Loucy (cell line): ENCODE data around the gene ALAS1.

Experiments
- H2AFZ ChIP-seq: fragments of 200-600 bp; sonication (generic); 2 replicates; pipeline ENCODE4 v1.6.0; 2016; ENCODE audit warnings: antibody characterized with exemption, mild to moderate bottlenecking, low read length, moderate library complexity
- H3F3A ChIP-seq: fragments of 200-600 bp; 2 replicates; pipeline ENCODE4 v1.6.0; 2016; ENCODE audit warnings: antibody characterized with exemption, low read depth, mild to moderate bottlenecking
- H3K27me3 ChIP-seq: fragments of 200-600 bp; sonication (generic); 2 replicates; pipeline ENCODE4 v1.6.1; 2014; ENCODE audit warnings: low read length, mild to moderate bottlenecking; ENCODE audit not compliant: insufficient read depth, poor library complexity, severe bottlenecking
- H3K36me3 ChIP-seq: fragments of 200-600 bp; sonication (generic); 2 replicates; pipeline ENCODE4 v1.6.1; 2016; ENCODE audit warnings: low read length; ENCODE audit not compliant: insufficient read depth
- H3K4me1 ChIP-seq: fragments of 200-600 bp; sonication (generic); 2 replicates; pipeline ENCODE4 v1.5.1; 2014; ENCODE audit warnings: low read length, mild to moderate bottlenecking; ENCODE audit not compliant: insufficient read depth, poor library complexity, severe bottlenecking
- H3K4me2 ChIP-seq: fragments of 200-600 bp; sonication (generic); 2 replicates; pipeline ENCODE4 v1.6.0; 2014; ENCODE audit warnings: antibody characterized with exemption, low read length, low read depth, mild to moderate bottlenecking; ENCODE audit not compliant: poor library complexity, severe bottlenecking
- H3K4me3 ChIP-seq: fragments of 200-600 bp; sonication (generic); 2 replicates; pipeline ENCODE4 v1.5.1; 2014; ENCODE audit warnings: low read length, mild to moderate bottlenecking, mixed read lengths; ENCODE audit not compliant: poor library complexity, severe bottlenecking
- H3K79me2 ChIP-seq: fragments of 200-600 bp; sonication (generic); 2 replicates; pipeline ENCODE4 v1.6.1; 2014; ENCODE audit warnings: low read length; ENCODE audit not compliant: insufficient read depth
- H3K9ac ChIP-seq: fragments of 200-600 bp; sonication (generic); 2 replicates; pipeline ENCODE4 v1.6.0; 2014; ENCODE audit warnings: mild to moderate bottlenecking, low read depth, low read length, moderate library complexity; ENCODE audit not compliant: poor library complexity, severe bottlenecking
- H3K9me2 ChIP-seq: fragments of 200-600 bp; sonication (generic); replicated peaks from 2 replicates; pipeline ENCODE4 v1.6.1; 2016; ENCODE audit warnings: low read depth, low read length, mixed read lengths
- H3K9me3 ChIP-seq: fragments of 200-600 bp; sonication (generic); 2 replicates; pipeline ENCODE4 v1.6.1; 2014; ENCODE audit warnings: mild to moderate bottlenecking, antibody characterized with exemption, low read length, low read depth; ENCODE audit not compliant: insufficient read depth
- H4K20me1 ChIP-seq: fragments of 200-600 bp; sonication (generic); 2 replicates; pipeline ENCODE4 v1.6.0; 2014; ENCODE audit warnings: antibody characterized with exemption, low read length, mild to moderate bottlenecking; ENCODE audit not compliant: insufficient read depth, poor library complexity, severe bottlenecking
- CTCF ChIP-seq: fragments of 200-600 bp; sonication (generic); conservative IDR thresholded peaks from 2 replicates; pipeline ENCODE4 v1.5.1; 2014; ENCODE audit warnings: mild to moderate bottlenecking, antibody characterized with exemption, low read length
- EZH2phosphoT487 ChIP-seq: fragments of 200-600 bp; IDR thresholded peaks from 2 replicates; pipeline ENCODE4 v1.6.1; 2018; ENCODE audit warnings: antibody characterized with exemption, mild to moderate bottlenecking, moderate library complexity, borderline replicate concordance

Gene ALAS1

DNA sequence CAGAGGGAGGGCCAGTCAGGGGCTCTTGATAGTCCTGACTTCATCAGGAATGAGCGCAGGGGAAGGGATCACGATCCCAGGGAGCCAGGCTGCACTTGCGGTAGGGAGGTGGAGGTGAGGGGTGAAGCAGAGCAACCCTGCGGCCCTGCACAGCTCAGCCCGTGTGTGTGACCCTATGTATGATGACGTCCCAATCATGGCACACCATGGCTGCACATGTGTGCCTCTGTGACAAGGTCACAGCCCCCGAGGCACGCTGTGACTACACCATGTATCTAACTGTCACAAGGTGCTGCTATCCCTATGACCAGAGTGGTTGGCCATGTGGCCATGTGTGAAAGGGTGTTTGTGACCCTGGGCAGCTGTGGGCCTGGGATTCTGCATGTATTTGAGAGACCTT is 13.3 kb upstream of the ALAS1 start:
- H4K20me1 ChIP-seq = no peaks in the 10 kb centered on the region
- H3K79me2 ChIP-seq = no peaks in the 10 kb centered on the region
- H3K4me2 ChIP-seq = no peak overlapping the region
- no peaks in the 10 kb centered on the region for H3K36me3 ChIP-seq
- H3K9ac ChIP-seq = no peak overlapping the region
- no peaks in the 10 kb centered on the region for H3K27me3 ChIP-seq
- TF ChIP-seq CTCF (no peak), EZH2phosphoT487 (no peak)
- H3K9me2 ChIP-seq = no peaks in the 10 kb centered on the region
- no peaks in the 10 kb centered on the region for H3K4me1 ChIP-seq
- H3K4me3 ChIP-seq = no peak overlapping the region
- no peaks in the 10 kb centered on the region for H3F3A ChIP-seq
- H3K9me3 ChIP-seq = no peaks in the 10 kb centered on the region
- no peak overlapping the region for H2AFZ ChIP-seq

GRCh38 chr3:52185311-52185710 is 12.6 kb upstream of the ALAS1 start:
- no peaks in the 10 kb centered on the region for H3K36me3 ChIP-seq
- H4K20me1 ChIP-seq = no peaks in the 10 kb centered on the region
- no peaks in the 10 kb centered on the region for H3K79me2 ChIP-seq
- no peaks in the 10 kb centered on the region for H3K27me3 ChIP-seq
- H3K4me3 ChIP-seq = no peak overlapping the region
- H3K4me2 ChIP-seq = no peak overlapping the region
- no peaks in the 10 kb centered on the region for H3K9me3 ChIP-seq
- no peaks in the 10 kb centered on the region for H3K4me1 ChIP-seq
- H2AFZ ChIP-seq = no peak overlapping the region
- no peaks in the 10 kb centered on the region for H3K9me2 ChIP-seq
- H3K9ac ChIP-seq = no peak overlapping the region
- TF ChIP-seq EZH2phosphoT487 (no peak), CTCF (no peak)
- no peaks in the 10 kb centered on the region for H3F3A ChIP-seq

DNA sequence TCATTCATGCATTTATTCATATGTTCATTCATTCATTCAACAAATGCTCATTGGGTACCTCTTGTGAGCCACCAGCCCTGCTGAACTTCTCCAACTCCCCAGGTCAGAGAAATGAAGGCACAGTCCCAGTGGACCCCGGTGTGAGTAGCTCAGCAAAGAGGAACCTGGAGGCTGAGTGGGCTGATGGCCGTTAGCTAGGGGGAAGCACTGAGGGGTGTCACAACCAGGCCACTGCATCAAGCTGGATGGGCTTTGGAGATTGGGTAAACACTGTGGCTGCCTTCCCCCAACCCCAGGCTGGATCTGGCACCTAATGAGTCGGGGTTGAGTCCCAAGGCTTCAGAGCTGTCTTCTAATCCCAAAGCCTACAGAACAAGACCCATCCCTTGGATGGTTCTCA is 12.1 kb upstream of the ALAS1 start:
- H3K4me3 ChIP-seq = no peak overlapping the region
- no peaks in the 10 kb centered on the region for H3K36me3 ChIP-seq
- H3K4me2 ChIP-seq = no peak overlapping the region
- H3K27me3 ChIP-seq = no peaks in the 10 kb centered on the region
- no peaks in the 10 kb centered on the region for H3K4me1 ChIP-seq
- H3F3A ChIP-seq = no peaks in the 10 kb centered on the region
- no peaks in the 10 kb centered on the region for H4K20me1 ChIP-seq
- H3K9me2 ChIP-seq = no peaks in the 10 kb centered on the region
- H2AFZ ChIP-seq = no peak overlapping the region
- H3K9me3 ChIP-seq = no peaks in the 10 kb centered on the region
- no peak for TF ChIP-seq EZH2phosphoT487
- TF ChIP-seq CTCF = no peak
- H3K79me2 ChIP-seq = no peaks in the 10 kb centered on the region
- no peak overlapping the region for H3K9ac ChIP-seq
